Brain pericyte (primary cell): ENCODE data around the gene SCARF1.
A peak's percentile ranks its signal among the peaks of the same experiment; 100 is the strongest.

Source experiments
- DNase-seq: peaks from one replicate; pipeline ENCODE4 v3.0.0-alpha.2; 2012; ENCODE audit warnings: low read depth, low spot score

Gene SCARF1

DNA sequence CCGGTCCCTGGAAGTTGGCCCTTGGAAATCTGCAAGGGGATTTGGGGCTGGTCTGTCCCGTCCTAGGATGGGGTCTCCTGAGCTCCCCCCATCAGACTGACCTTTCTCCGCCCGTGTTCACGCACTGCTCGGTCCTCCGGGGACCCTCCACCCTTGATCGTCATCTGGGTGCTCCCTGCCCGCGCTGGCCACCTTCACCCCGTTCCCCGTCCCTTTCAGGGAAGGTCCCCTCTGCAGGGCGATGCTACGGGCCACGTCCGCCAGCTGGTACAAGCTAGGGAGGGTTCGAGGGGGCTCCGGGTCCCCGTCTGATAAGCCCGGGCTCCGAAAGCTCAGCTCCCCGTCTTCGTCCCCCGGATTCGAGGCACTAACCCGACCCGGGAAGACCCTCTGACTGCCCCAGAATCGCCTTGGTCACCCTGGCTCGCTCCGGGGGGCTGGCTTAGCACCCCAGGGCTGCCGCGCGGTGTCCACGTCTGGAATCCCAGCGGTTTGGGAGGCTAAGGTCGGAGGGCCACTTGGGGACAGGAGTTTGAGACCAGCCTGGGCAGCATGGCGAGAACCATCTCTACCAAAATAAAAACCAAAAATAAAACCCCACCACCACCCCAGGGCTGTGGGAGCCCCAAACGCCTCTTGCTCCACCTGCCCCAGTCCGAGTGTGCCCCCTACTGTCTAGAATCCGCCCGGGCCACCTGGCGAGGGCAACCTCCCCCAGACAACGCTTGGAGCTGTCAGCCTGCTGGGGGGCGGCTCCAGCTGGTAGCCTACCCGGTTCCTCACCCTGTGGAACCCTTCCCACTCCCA, 15.8 kb downstream of the SCARF1 start:
- no peak for DNase-seq

- DNase-seq: peak; percentile 48
Measured at GRCh38 chr17:1628856-1629503, 16.6 kb downstream of the SCARF1 start.

- DNase-seq: no peak
Measured at GRCh38 chr17:1627982-1628855, 17.3 kb downstream of the SCARF1 start, which contains the start of gene SLC43A2. SLC43A2 (minus strand) TSS chr17:1628834; CDS start chr17:1627874, 960 bp downstream.

DNA sequence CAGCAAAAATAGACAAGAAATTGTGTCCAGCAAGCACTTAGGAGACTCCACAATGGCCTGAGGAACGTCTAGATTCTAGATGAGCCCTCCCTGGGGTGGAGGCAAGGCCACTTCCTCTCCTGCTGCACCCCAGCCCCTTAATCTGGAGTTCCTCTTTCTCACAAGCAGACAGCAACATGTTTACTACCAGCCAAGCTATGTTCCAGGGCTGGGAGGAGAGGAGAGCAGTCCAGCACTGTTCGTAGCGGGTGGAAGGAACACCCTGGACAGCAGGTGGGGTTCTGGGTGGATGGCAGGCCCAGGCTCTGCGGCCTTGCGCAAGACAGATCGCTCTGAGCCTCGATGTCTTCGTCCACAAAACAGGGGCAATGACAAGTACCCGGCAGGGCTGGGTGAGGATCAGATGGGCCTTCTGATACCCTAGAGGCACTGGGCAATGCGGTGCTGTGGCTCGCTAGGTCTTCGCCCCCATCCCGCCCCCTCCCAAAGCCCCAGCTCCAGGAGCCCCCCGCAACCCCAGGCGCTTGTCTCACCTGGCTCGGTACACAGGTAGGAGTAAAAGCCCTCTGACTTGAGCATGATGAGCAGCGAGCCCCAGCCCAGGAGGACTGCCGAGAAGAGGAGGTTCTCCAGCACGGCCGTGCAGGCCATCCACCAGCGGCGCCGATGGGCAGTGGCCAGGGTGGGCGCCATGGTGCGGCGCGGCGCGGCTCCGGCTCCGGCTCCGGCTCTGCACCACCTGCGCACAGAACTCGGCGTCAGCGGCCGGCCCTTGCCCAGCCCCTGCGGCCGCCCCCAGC, 18.1 kb downstream of the SCARF1 start:
- no peak for DNase-seq

GRCh38 chr17:1626333-1626732, 19.2 kb downstream of the SCARF1 start:
- DNase-seq: no peak

DNA sequence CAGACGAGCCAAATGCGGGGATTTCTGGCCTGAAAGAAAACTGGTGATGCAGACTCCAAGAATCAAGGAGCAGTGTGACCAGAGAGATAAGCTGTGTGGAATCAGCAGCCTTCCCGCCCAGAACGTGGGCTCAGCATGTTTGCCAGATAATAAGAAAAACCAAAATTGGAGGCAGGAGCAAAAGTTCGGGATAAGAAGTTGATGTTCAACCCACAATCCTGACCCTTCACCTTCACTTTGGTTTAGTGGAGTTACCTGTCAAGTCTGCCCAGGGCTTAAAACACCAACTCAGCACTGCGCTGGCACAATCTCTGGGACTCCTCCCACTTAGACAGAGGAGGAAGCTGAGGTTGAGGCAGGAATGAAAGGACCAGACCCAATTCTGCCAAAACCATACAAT, 20.0 kb downstream of the SCARF1 start:
- DNase-seq: no peak

- no peak for DNase-seq
Measured at GRCh38 chr17:1625053-1625452, 20.5 kb downstream of the SCARF1 start.

DNA sequence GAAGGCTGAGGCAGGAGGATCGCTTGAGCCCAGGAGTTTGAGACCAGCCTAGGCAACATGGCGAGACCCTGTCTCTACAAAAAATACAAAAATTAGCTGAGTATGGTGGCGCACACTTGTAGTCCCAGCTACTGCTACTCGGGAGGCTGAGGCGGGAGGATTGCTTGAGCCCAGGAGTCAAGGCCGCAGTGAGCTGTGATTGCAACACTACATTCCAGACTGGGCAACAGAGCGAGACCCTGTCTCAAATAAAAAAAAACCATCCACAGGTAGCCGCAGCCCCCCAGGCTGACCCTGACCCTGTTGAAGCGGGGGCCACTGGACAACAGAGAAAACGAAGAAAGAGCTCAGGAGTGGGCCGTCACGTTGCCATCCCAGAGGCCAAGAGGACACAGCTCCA, 20.9 kb downstream of the SCARF1 start:
- DNase-seq: no peak

DNA sequence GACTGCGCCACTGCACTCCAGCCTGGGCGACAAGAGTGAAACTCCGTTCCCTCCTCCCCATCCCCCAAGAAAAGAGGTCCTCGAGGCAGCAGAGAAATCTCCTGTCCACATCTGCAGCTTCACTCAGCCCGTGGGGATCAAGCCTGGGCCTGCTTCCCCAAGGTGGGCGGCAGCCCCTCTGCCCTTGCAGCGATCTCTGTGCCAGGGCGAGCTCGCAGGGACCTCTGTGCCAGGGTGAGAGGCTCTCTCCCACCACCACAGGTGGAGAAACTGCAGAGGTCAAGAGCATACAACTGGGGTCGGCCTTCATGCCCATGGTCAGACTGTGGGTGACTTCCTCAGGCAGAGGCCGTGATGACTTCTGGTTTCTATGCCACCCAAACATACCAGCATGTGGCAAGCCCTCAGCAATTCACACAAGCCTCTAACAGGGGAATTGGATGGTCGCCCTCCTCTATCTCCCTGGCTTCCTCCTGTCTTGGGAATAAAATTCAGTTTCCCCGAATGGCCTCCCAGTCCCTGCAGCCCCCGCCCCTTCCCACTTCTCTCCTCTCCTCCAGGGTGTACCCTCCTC, 22.4 kb downstream of the SCARF1 start:
- no peak for DNase-seq

DNA sequence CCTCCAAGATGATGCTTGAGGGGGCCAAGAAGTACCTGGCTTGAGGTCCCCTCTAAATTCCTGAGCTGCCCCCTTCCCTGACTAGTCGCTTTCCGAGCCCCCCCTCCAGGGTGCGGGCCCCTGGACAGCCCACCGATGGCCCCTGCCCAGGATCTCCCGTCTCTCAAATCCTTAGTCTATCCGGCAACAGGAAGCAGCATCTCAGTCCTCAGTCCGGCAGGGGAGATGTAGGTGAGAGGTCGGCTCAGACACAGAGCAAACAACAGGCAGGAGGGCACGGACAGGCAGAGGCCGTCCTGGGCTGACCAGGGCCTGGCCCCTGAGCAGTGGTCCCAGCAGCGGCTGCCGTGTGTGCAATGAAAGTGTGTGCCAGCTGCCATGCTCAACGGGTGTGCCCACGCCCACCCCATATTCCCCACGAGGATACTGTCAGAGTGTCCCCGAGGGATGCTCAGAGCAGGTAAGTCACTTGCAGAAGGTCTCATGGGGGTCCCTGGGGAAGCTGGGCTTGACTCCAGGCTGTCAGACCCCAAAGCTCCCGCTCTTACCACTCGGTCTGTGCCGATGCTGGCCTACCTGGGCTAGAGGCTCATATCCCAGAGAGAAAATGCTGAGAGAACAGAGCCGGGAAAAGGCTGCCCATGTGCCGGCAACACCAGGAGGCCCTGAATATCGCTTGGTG, 24.1 kb downstream of the SCARF1 start:
- DNase-seq: no peak

GRCh38 chr17:1620486-1620885, 25.0 kb downstream of the SCARF1 start:
- DNase-seq: no peak

DNA sequence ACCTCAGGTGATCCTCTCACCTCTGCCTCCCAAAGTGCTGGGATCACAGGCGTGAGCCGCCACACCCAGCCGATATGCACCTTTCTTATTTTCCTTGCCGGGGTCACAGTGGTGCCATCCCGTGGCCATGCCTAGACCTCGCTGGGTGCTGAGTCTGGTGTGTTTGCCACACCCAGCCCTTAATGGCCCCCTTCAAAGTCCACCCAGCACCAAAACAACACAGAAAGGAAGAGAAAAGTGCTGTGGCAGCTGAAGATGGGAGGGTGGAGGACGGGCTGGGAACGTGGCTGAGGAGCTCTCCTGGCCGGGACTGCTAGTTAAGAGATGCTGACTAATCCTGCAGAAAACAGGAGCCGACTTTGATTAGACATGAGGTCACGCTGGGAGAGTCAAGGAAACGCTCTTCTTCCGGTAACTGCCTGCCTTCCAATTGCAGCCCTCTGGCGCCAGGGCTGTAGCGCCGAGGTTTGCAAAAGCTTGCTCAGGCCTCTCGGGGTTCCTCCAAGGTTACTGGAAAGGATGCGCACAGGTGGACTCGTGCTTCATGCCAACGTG, 27.8 kb downstream of the SCARF1 start:
- no peak for DNase-seq

DNA sequence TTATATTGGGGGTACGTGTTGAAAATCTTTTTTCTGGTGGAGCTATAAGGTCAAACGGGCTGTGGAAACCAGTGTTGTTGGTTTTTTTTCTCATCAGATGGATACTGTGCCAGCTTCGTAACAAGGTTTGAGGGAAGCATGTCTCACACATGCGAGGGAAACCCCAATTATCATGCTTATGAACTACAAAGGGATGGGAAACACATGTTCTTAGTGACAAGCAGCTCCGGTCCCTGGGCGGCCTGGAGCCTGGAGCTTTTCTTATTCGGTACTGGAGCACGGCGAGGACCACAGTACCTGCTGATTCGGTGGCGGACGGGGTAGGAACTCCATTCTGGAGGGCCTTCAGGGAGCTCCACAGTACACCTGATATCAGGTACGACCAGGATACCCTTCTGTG, 29.4 kb downstream of the SCARF1 start:
- no peak for DNase-seq

DNA sequence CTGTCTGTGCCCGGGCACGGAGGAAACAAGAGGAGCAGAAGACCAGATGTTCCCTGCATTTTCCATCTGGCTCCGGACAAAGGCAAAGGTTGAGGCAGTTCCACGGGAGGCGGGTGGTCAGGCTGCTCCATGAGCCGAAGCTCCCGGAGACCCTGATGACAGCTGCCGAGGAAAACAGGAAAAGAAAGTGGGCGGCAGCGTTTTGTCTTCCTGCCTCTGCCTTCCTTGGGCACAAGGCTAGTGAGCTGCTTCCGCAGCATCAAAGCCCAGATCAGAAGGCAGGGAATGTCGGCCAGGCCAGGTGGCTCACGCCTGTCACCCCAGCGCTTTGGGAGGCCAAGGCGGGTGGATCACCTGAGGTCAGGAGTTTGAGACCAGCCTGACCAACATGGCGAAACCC, 33.1 kb downstream of the SCARF1 start:
- no peak for DNase-seq

DNA sequence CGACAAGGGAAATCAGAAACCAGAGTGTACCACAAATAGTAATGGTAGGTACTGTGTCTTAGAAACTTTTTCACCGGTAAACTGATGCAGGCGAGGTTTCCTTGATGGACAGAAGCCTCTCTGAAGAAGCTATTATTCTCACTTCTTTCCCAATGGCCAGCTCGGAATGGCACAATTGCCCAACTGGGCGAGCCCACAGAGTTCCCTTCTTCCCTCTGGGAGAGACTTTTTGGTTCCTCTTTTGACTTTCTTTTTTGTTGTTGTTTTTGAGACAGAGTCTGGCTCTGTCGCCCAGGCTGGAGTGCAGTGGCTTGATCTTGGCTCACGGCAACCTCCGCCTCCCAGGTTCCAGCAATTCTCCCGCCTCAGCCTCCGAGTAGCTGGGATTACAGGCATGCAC, 33.8 kb downstream of the SCARF1 start:
- DNase-seq: no peak

DNA sequence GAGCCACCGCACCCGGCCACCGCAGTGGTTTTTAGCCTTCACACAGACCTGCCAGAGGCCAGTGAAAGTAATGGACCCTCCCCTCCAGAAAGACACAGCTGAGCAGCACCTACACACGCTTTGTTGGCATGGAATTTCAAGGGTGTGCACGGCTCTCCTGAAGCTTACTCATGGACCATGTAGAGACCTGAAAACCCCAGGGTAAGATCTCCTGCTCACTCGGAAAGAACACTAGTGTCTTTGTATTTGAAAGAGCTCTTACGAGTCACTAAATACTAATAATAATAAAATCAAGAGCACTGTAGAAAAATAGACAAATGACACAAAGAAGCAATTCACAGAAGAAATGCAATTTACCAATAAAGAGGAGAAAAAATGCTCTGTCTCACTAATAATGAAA, 36.9 kb downstream of the SCARF1 start:
- no peak for DNase-seq

DNA sequence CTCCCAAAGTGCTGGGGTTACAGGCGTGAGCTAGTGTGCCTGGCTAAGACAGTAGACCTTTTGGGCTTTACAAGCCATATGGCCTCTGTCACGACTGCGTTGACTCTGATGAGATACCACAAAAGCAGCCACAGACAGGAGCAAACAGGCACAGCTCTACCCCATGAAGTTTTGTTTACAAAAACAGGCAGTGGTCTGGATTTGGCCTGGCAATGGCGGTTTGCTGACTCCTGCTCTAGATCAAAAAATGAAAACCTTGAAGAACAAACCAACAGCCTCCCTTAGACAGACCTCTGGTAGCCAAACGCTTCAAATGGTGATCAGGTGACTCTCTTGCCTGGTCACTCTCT, 37.6 kb downstream of the SCARF1 start:
- no peak for DNase-seq

DNA sequence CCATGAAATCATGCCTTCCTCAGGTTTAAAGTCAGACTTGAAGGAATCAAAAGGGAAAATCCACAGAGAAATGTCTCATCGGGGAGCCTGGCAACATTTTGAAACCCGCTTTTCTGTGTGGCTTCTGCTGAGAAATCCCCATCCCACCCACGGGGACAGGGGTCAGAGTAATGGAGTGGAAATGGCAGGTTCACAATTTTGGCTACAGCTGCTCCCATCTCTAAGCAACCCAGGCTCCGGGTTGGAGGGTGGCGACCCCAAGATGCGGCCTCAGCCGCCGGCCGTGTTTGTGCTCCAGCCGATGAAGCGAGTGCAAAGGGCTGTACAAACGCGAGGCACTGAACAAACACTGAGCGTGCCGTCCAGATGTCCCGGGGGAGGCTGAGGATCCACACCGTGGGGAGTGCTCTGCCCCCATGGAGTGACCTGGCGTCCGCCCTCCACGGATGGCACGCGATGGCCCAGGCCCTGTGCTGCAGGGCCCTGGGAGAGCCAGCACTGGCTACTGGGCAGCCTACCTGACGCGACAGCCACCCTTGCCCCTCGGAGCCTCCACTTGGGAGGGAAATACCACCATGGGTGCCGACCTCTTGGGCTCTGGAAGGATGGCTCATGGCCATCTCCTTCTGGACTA, 39.1 kb downstream of the SCARF1 start:
- DNase-seq: no peak

DNA sequence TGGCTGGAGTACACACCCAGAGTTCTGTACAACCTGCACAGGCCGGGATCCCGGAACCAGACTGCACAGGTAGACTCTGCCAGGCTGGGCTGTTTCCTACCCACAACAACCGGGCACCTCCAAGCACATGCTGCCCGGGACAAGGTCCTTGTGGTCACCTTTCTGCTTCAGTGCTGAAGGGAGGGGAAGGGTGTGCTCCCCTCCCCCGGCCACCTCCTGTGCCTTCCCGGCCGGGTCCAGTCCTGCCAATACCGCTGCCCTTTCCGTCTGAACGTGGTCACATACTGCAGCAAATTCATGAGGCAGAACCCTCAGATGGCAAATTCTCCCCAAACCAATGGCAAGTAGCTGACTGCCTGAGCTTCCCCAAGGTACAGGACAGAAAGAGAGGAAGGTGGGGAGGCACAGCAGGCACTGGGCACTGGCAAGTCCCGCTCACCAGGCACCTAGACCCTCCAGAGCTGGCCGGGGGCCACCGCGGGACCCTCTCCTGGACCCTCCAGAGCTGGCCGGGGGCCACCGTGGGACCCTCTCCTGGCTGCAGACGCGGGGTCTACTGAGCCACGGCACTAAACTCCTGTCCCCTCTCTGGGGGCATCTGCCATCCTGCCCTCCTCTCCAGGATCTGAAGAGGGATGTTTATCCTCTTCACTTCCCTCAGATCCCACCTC, 39.7 kb downstream of the SCARF1 start:
- DNase-seq: no peak
